Measurements from ENCODE around the gene ABTB2. TPM values are rescaled to one million over a fixed set of nuclear protein-coding genes. Genes with fewer than 3 reads are reported as not detected.
A peak's percentile ranks its signal among the peaks of the same experiment; 100 is the strongest.

ABTB2 gene
- total and polyA plus RNA-seq, 9 of the 15 experiments (the other 6 are each of a cell fraction or from before 2014, with no cell fraction given), result 0.03 to 0.18 (median 0.12) TPM; not detected in 2

GRCh38 chr11:34242037-34242625 is 115.7 kb downstream of the ABTB2 start (continued):
- TF ChIP-seq ZZZ3 (IDR thresholded peaks at IDR 0.05) (no peak), ZNF124 (CRISPR knock-in tag; IDR thresholded peaks at IDR 0.05) (no peak), EP300 (IDR thresholded peaks at IDR 0.05; ENCODE audit: low read length) (peak; percentile 71; the same call in 1 of the 2 replicates), XRCC4 (IDR thresholded peaks at IDR 0.05; ENCODE audit: extremely low read depth, insufficient read depth, insufficient read length) (no peak), LEF1 (IDR thresholded peaks at IDR 0.05) (no peak), MLX (CRISPR knock-in tag; conservative IDR thresholded peaks at IDR 0.05) (no peak), HDAC3 (IDR thresholded peaks at IDR 0.05; ENCODE audit: borderline replicate concordance, partially characterized antibody) (no peak), SMAD4 (CRISPR knock-in tag; conservative IDR thresholded peaks at IDR 0.05) (no peak), ZNF780A (CRISPR knock-in tag; IDR thresholded peaks at IDR 0.05) (no peak), HNRNPK (IDR thresholded peaks at IDR 0.05; ENCODE audit: low read depth, low read length, poor library complexity, severe bottlenecking) (no peak), MYBL2 (IDR thresholded peaks at IDR 0.05; ENCODE audit: low read depth) (no peak), MYBL2 (CRISPR knock-in tag; IDR thresholded peaks at IDR 0.05; ENCODE audit: borderline replicate concordance) (no peak), CREB1 (IDR thresholded peaks at IDR 0.05) (0 out of 2 replicates have a peak, but pooled peaks have one; percentile 19), CREB1 (CRISPR knock-in tag; IDR thresholded peaks at IDR 0.05) (peak; percentile 22; the same call in 1 of the 2 replicates), GTF2F1 (IDR thresholded peaks at IDR 0.05; ENCODE audit: low read depth, low read length) (no peak), MLLT1 (IDR thresholded peaks at IDR 0.05) (no peak), SLC30A9 (CRISPR knock-in tag; IDR thresholded peaks at IDR 0.05) (no peak), SMARCE1 (IDR thresholded peaks at IDR 0.05) (peak; percentile 71), ZFP30 (CRISPR knock-in tag; IDR thresholded peaks at IDR 0.05; ENCODE audit: borderline replicate concordance) (no peak), CBFA2T3 (IDR thresholded peaks at IDR 0.05) (peak; percentile 85), ESRRA (IDR thresholded peaks at IDR 0.05; ENCODE audit: borderline replicate concordance, low read depth) (peak; percentile 36; the same call in 1 of the 2 replicates), TCFL5 (CRISPR knock-in tag; conservative IDR thresholded peaks at IDR 0.05) (no peak), NONO (IDR thresholded peaks at IDR 0.05; ENCODE audit: low read depth in 2 of 2, low read length in 1 of 2) (no peak), MAX (CRISPR knock-in tag; IDR thresholded peaks at IDR 0.05) (peak; percentile 64), CCAR2 (IDR thresholded peaks at IDR 0.05; ENCODE audit: low read depth, low read length) (no peak), CAMTA2 (CRISPR knock-in tag; conservative IDR thresholded peaks at IDR 0.05) (no peak), MBD1 (CRISPR knock-in tag; IDR thresholded peaks at IDR 0.05) (no peak), SIRT6 (IDR thresholded peaks at IDR 0.05; ENCODE audit: low read depth, low read length) (no peak)

All from K562 (cell line).